Ovary (tissue), 9 donors: ENCODE measurements around the gene SPO11. TPM values are rescaled to one million over a fixed set of nuclear protein-coding genes. Genes with fewer than 3 reads are reported as not detected.

ENCODE experiments used
- DNase-seq, 5 donors: peaks; one replicate each; pipeline ENCODE4 v3.0.0-alpha.2; 2019 to 2020
- H3K27ac ChIP-seq, 2 donors: fragments of 200-600 bp; one replicate each; pipeline versions ENCODE4 v1.5.1 to v1.8.0; 2019 to 2022
- H3K27me3 ChIP-seq: fragments of 200-600 bp; one replicate; pipeline ENCODE4 v1.8.0; 2022
- H3K36me3 ChIP-seq: fragments of 200-600 bp; sonication (generic); one replicate; pipeline ENCODE4 v1.5.1; 2019
- H3K4me1 ChIP-seq: one replicate; pipeline ENCODE4 v1.8.1; 2013; ENCODE audit warnings: mild to moderate bottlenecking, moderate library complexity; ENCODE audit not compliant: insufficient read depth
- H3K4me3 ChIP-seq: fragments of 200-600 bp; sonication (generic); one replicate; pipeline ENCODE4 v1.5.1; 2017
- H3K9me3 ChIP-seq, 2 donors: fragments of 200-600 bp in 1 of 2; sonication (generic) in 1 of 2; one replicate each; pipeline versions ENCODE4 v1.5.1 to v1.8.1; 2013 to 2019; ENCODE audit warnings: mild to moderate bottlenecking in 1 of 2, moderate library complexity in 1 of 2
- EP300 ChIP-seq: sonication (generic); formaldehyde crosslinking; IDR thresholded peaks from one replicate; pipeline ENCODE4 v1.6.1; 2017; ENCODE audit warnings: antibody characterized with exemption
- POLR2A ChIP-seq: fragments of 450-650 bp; IDR thresholded peaks from one replicate; pipeline ENCODE4 v1.6.1; 2017; ENCODE audit warnings: antibody characterized with exemption, mild to moderate bottlenecking, moderate library complexity
- WGBS, 3 donors: extraction: QIAGEN DNeasy Blood & Tissue Kit in 1 of 3; methylation state at CpG; one replicate each; pipeline versions ENCODE4 v1.1.5 to v1.1.7; 2013 to 2017; 5-methylcytosine and 5-hydroxymethylcytosine counted together
- intact Hi-C, 4 donors: fragments of 100-400 bp; cut with DNase I; formaldehyde crosslinking; loops; one replicate each; pipeline versions ENCODE4 v1.11.0 to v1.15.1; 2022 to 2023
- polyA plus RNA-seq, 2 donors: library from polyadenylated mRNA; stranded (reverse); fragments of 200-250 nt in 1 of 2; fragments of 350-450 nt in 1 of 2; fragmentation: Illumina TruSeq in 1 of 2; extraction: RNeasy Lipid Tissue Mini Kit (QIAGEN cat#74804) in 1 of 2; gene quantifications; one replicate each; pipeline ENCODE4 v1.2.3, GENCODE V29; 2013 to 2014
- total RNA-seq, 7 donors: library from RNA; depleted of rRNA in 2 of 7; stranded (reverse); fragments of >200 nt in 2 of 7; fragmentation: NEBNext Ultra II Directional in 3 of 7; extraction: Animal tissue kit (Norgen Biotek cat#: 25700) in 3 of 7; gene quantifications; one replicate each; pipeline versions ENCODE4 v1.1.0 to v1.2.4, GENCODE V29; 2016 to 2023
- TF ChIP-seq, protein P1 (sequence below), 3 donors: fragments of 450-650 bp in 2 of 3; fragments of 200-600 bp in 1 of 3; IDR thresholded peaks; one replicate each; pipeline versions ENCODE4 v1.5.1 to v1.8.0; 2016 to 2022; ENCODE audit warnings: antibody characterized with exemption in 3 of 3, mild to moderate bottlenecking in 1 of 3
- donor health status: DM: no; HTN: no; CAD: no; lungs with moderate emphysema.
- donor health status: DM: no; HTN: no; CAD: no.
- donor health status: Bipolar disorder and iron deficiency.
- donor health status: DM: yes; HTN: yes; CAD: no.
- donor health status: DM: no; HTN: no; CAD: no.
- donor health status: DM: yes; HTN: yes; CAD: no.

The SPO11 gene
- total and polyA plus RNA-seq, 9 donors: not detected

DNA sequence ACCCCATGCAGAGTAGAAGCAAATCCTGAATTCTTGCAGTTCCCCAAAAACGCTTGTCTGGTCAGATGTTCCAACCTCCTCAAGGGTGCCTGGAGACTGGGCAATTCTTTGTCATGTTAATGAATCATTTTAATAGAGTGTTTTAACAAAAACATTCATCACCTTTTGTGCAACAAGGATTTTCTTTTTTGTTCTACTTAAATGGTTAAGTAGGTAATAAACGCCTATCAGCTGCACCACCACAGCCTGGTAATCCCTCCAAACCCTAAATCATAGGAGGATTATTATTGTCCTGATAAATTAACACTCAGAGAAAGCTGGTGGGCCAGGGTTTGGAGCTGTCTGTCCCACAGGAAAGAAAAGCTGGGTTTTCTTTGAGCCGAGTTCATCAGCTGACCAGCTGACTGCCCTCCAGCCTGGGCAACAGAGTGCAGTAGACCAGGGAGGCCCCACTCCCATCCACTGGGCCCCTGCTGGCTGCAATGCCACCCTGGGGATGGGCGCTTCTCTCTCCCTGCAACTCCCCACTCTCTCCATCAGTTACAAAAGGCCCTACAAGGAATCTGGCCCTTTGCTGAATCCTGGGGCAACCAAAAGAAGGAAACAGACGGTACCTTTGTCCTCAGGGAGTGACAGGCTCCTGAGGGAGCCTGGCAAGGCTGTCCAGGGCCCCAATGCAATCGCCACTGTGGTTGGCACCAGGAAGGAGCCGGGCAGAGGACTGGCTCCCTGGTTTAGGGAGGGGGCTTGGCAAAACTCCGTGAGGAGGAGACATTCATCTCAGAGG, 40.0 kb upstream of the SPO11 start:
- Histone ChIP-seq H3K9me3 (no peaks in the 10 kb centered on the region), H3K36me3 (no peaks in the 10 kb centered on the region), H3K4me3 (no peak overlapping the region), H3K27ac (no peak overlapping the region), H3K27me3 (no peaks in the 10 kb centered on the region), H3K4me1 (peaks cover 6% of the 10 kb centered on the region)
- WGBS, 3 donors: 62 to 74% (median 66%) methylated on average over 8 of the region's 8 CpGs
- DNase-seq: no peak
- no peak for TF ChIP-seq POLR2A
- TF ChIP-seq EP300: no peak
- TF ChIP-seq, protein P1, sequence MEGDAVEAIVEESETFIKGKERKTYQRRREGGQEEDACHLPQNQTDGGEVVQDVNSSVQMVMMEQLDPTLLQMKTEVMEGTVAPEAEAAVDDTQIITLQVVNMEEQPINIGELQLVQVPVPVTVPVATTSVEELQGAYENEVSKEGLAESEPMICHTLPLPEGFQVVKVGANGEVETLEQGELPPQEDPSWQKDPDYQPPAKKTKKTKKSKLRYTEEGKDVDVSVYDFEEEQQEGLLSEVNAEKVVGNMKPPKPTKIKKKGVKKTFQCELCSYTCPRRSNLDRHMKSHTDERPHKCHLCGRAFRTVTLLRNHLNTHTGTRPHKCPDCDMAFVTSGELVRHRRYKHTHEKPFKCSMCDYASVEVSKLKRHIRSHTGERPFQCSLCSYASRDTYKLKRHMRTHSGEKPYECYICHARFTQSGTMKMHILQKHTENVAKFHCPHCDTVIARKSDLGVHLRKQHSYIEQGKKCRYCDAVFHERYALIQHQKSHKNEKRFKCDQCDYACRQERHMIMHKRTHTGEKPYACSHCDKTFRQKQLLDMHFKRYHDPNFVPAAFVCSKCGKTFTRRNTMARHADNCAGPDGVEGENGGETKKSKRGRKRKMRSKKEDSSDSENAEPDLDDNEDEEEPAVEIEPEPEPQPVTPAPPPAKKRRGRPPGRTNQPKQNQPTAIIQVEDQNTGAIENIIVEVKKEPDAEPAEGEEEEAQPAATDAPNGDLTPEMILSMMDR (IDR thresholded peaks at IDR 0.05): no peak
- intact Hi-C loops: no loop called here

DNA sequence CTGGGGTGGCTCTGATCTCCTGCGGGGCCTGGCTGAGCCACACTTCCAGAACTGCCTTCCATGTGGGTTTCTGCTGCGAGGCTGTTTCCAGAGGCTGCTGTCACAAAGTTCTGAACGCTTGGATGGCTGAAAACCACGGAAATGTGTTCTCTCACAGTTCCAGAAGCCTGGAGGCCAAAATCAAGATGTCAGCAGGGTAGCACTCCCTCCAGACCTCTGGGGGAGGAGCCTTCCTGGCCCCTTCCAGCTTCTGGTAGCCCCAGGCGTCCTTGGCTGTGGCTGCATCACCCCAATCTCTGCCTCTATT, 39.5 kb upstream of the SPO11 start:
- Histone ChIP-seq H3K27ac (no peak overlapping the region), H3K36me3 (no peaks in the 10 kb centered on the region), H3K4me1 (peaks cover 6% of the 10 kb centered on the region), H3K27me3 (no peaks in the 10 kb centered on the region), H3K9me3 (no peaks in the 10 kb centered on the region), H3K4me3 (no peak overlapping the region)
- no peak for TF ChIP-seq EP300
- TF ChIP-seq POLR2A: no peak
- TF ChIP-seq, protein P1 (IDR thresholded peaks at IDR 0.05): no peak
- intact Hi-C loops: no loop called here
- no peak for DNase-seq
- WGBS, 3 donors: 76 to 93% (median 81%) methylated on average over 5 of the region's 5 CpGs

DNA sequence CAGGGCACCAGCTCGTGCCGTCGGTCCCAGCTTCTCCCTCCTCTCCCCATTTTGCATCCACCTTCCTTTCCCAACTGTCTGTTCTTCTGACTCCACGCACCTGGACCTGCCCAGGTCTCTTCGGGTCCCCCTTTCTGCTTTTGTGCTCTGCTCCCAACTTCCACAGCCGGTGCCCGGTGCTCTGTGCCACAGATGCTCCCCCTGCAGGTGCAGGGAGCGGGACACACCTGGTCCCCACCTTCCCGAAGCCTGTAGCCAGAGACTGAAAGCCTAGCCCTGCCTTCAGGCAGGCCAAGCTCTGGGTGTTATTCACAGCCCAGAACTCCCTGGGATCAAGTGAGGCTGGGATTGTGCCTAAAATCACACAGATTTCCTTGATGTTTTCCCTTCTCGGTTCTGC, 38.6 kb upstream of the SPO11 start:
- no peak for DNase-seq
- Histone ChIP-seq H3K27me3 (no peaks in the 10 kb centered on the region), H3K27ac (no peak overlapping the region), H3K36me3 (no peaks in the 10 kb centered on the region), H3K4me1 (peaks cover 6% of the 10 kb centered on the region), H3K4me3 (no peak overlapping the region), H3K9me3 (no peaks in the 10 kb centered on the region)
- WGBS, 3 donors: 74 to 82% (median 77%) methylated on average over 10 of the region's 10 CpGs
- TF ChIP-seq, protein P1 (IDR thresholded peaks at IDR 0.05): no peak
- TF ChIP-seq POLR2A: no peak
- TF ChIP-seq EP300: no peak
- intact Hi-C loops: no loop called here

DNA sequence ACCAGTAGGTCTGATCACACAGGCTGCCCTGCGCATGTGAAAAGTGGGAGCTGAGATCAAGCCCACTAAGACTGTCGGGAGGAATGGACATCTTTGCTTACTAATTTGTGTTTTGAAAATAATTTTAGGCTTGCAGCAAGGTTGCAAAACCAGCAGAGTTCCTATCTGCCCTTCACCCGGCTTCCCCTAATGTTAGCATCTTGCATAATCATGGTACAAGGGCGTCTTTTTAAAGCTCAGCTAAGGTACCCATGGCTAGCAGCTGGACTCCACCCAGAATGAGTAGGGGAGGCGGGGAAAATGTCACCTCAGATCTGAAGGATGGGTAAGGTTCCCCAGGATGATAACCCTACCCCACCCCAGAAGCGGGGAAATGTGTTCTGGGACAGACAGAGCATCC, 37.9 kb upstream of the SPO11 start:
- no peak for DNase-seq
- Histone ChIP-seq H3K9me3 (no peaks in the 10 kb centered on the region), H3K27ac (no peak overlapping the region), H3K36me3 (no peaks in the 10 kb centered on the region), H3K27me3 (no peaks in the 10 kb centered on the region), H3K4me3 (no peak overlapping the region), H3K4me1 (peaks cover 6% of the 10 kb centered on the region)
- WGBS, 3 donors: 82 to 94% (median 82%) methylated on average over 6 of the region's 6 CpGs
- intact Hi-C loops: no loop called here
- no peak for TF ChIP-seq EP300
- TF ChIP-seq, protein P1 (IDR thresholded peaks at IDR 0.05): no peak
- TF ChIP-seq POLR2A: no peak
